Neural progenitor cell (in vitro differentiated cells): ENCODE results near the gene PLEKHG4.

Experiments
- CTCF ChIP-seq: fragments of 200-600 bp; sonication (generic); IDR thresholded peaks from 2 replicates; pipeline ENCODE4 v1.5.1; 2017; ENCODE audit warnings: antibody characterized with exemption, mild to moderate bottlenecking
- EZH2 ChIP-seq: fragments of 200-600 bp; sonication (generic); IDR thresholded peaks from 2 replicates; pipeline ENCODE4 v1.6.1; 2017; ENCODE audit warnings: antibody characterized with exemption, mild to moderate bottlenecking, moderate library complexity
- EZH2phosphoT487 ChIP-seq: fragments of 200-600 bp; sonication (generic); IDR thresholded peaks from 2 replicates; pipeline ENCODE4 v1.6.1; 2017; ENCODE audit warnings: antibody characterized with exemption

- TF ChIP-seq CTCF (no peak), EZH2 (no peak), EZH2phosphoT487 (no peak)
Measured at GRCh38 chr16:67333315-67333714, 54.0 kb downstream of the PLEKHG4 start.
